Neural cell (in vitro differentiated cells): Measurements from ENCODE around the gene BTBD1.

Experiments used
- EP300 ChIP-seq: fragments of 450-650 bp; conservative IDR thresholded peaks from 2 replicates; pipeline ENCODE4 v1.6.1; 2014; ENCODE audit warnings: antibody characterized with exemption, mild to moderate bottlenecking, moderate library complexity; ENCODE audit not compliant: poor library complexity, severe bottlenecking
- EZH2 ChIP-seq: fragments of 200-600, 300-800 bp; shearing (Covaris generic), sonication (generic); IDR thresholded peaks from 2 replicates; pipeline ENCODE4 v1.6.1; 2014; ENCODE audit warnings: antibody characterized with exemption, low read length, borderline replicate concordance, mild to moderate bottlenecking; ENCODE audit not compliant: insufficient read depth, poor library complexity, severe bottlenecking
- MXI1 ChIP-seq: fragments of 450-650 bp; conservative IDR thresholded peaks from 2 replicates; pipeline ENCODE4 v1.6.1; 2014; ENCODE audit warnings: antibody characterized with exemption, mild to moderate bottlenecking; ENCODE audit not compliant: poor library complexity, severe bottlenecking
- POLR2AphosphoS5 ChIP-seq: IDR thresholded peaks from 2 replicates; pipeline ENCODE4 v1.6.1; 2012
- RAD21 ChIP-seq: fragments of 450-650 bp; conservative IDR thresholded peaks from 2 replicates; pipeline ENCODE4 v1.6.1; 2014; ENCODE audit warnings: antibody characterized with exemption, mild to moderate bottlenecking, moderate library complexity
- REST ChIP-seq: IDR thresholded peaks from 2 replicates; pipeline ENCODE4 v1.6.1; 2012; ENCODE audit warnings: borderline replicate concordance
- SMC3 ChIP-seq: fragments of 450-650 bp; conservative IDR thresholded peaks from 2 replicates; pipeline ENCODE4 v1.6.1; 2014; ENCODE audit warnings: antibody characterized with exemption, mild to moderate bottlenecking, moderate library complexity; ENCODE audit not compliant: poor library complexity
- TAF1 ChIP-seq: IDR thresholded peaks from 2 replicates; pipeline ENCODE4 v1.6.1; 2012; ENCODE audit warnings: low read depth
- TF ChIP-seq, protein P1 (sequence below): fragments of 450-650 bp; IDR thresholded peaks from 2 replicates; pipeline ENCODE4 v1.5.1; 2014; ENCODE audit warnings: antibody characterized with exemption, mild to moderate bottlenecking, moderate library complexity; ENCODE audit not compliant: poor library complexity, severe bottlenecking

- TF ChIP-seq, protein P1, sequence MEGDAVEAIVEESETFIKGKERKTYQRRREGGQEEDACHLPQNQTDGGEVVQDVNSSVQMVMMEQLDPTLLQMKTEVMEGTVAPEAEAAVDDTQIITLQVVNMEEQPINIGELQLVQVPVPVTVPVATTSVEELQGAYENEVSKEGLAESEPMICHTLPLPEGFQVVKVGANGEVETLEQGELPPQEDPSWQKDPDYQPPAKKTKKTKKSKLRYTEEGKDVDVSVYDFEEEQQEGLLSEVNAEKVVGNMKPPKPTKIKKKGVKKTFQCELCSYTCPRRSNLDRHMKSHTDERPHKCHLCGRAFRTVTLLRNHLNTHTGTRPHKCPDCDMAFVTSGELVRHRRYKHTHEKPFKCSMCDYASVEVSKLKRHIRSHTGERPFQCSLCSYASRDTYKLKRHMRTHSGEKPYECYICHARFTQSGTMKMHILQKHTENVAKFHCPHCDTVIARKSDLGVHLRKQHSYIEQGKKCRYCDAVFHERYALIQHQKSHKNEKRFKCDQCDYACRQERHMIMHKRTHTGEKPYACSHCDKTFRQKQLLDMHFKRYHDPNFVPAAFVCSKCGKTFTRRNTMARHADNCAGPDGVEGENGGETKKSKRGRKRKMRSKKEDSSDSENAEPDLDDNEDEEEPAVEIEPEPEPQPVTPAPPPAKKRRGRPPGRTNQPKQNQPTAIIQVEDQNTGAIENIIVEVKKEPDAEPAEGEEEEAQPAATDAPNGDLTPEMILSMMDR, result no peak
- no peak for TF ChIP-seq EP300
- no peak for TF ChIP-seq EZH2
- TF ChIP-seq TAF1, result no peak
- no peak for TF ChIP-seq REST
- TF ChIP-seq SMC3, result no peak
- no peak for TF ChIP-seq RAD21
- TF ChIP-seq POLR2AphosphoS5, result no peak
- TF ChIP-seq MXI1, result no peak
Observed at GRCh38 chr15:83018436-83018835, 48.6 kb downstream of the BTBD1 start.
